ENCODE measurements around the gene SLC45A1. TPM values are rescaled to one million over a fixed set of nuclear protein-coding genes. Genes with fewer than 3 reads are reported as not detected.

Gene SLC45A1
- total and polyA plus RNA-seq, 12 donors = 0.53 to 4.1 (median 1.6) TPM

- H3K27ac ChIP-seq = peak overlapping the region in 7 of 10 donors; percentile 18 to 81 (median 29)
- ATAC-seq (no peak), DNase-seq (no peak)
- 62 to 76% methylated on average over 8 of the region's 8 CpGs for WGBS, 2 donors
- peaks cover 0 to 45% (median 0%) of the 10 kb centered on the region in 9 donors for H3K36me3 ChIP-seq
- H3K27me3 ChIP-seq = no peaks in the 10 kb centered on the region
- peaks cover 22 to 100% (median 93%) of the 10 kb centered on the region in 9 donors for H3K4me1 ChIP-seq
- no peak overlapping the region for H3K4me3 ChIP-seq
- TF ChIP-seq CTCF (IDR thresholded peaks at IDR 0.05) = no peak
- H3K9me3 ChIP-seq = no peaks in the 10 kb centered on the region
- intact Hi-C loops (cut with DNase I) = no loop called here
Observed at GRCh38 chr1:8381618-8382017, 63.7 kb downstream of the SLC45A1 start.

GRCh38 chr1:8382051-8382505, 64.2 kb downstream of the SLC45A1 start:
- ATAC-seq (peak in 6 of 8 donors; percentile 15 to 54 (median 32)), DNase-seq (no peak)
- Histone ChIP-seq H3K4me3 (no peak overlapping the region), H3K36me3 (peaks cover 0 to 44% (median 0%) of the 10 kb centered on the region in 9 donors), H3K27me3 (no peaks in the 10 kb centered on the region), H3K4me1 (peaks cover 22 to 100% (median 97%) of the 10 kb centered on the region in 9 donors), H3K27ac (peak overlapping the region in 9 of 10 donors; percentile 18 to 81 (median 35)), H3K9me3 (no peaks in the 10 kb centered on the region)
- intact Hi-C loops (cut with DNase I) = no loop called here
- 82 to 85% methylated on average over 9 of the region's 9 CpGs for WGBS, 2 donors
- TF ChIP-seq CTCF (IDR thresholded peaks at IDR 0.05) = no peak

- intact Hi-C loops (cut with DNase I) = no loop called here
- 77 to 79% methylated on average over 15 of the region's 15 CpGs for WGBS, 2 donors
- ATAC-seq = no peak
Observed at GRCh38 chr1:8382608-8383505, 64.9 kb downstream of the SLC45A1 start.

More at GRCh38 chr1:8382608-8383505, 64.9 kb downstream of the SLC45A1 start:
- Histone ChIP-seq H3K27ac (peak overlapping the region in 8 of 10 donors; percentile 18 to 81 (median 42)), H3K4me1 (peaks cover 22 to 100% (median 91%) of the 10 kb centered on the region in 9 donors), H3K9me3 (no peaks in the 10 kb centered on the region), H3K4me3 (peak overlapping the region in 1 of 10 donors; percentile 4), H3K36me3 (peaks cover 0 to 40% (median 0%) of the 10 kb centered on the region in 9 donors), H3K27me3 (no peaks in the 10 kb centered on the region)
- no peak for DNase-seq
- no peak for TF ChIP-seq CTCF (IDR thresholded peaks at IDR 0.05)
